Activated effector memory CD4-positive, alpha-beta T cell treated with Interleukin-2 at 50 U/mL for 16 hours (primary cell): Measurements from ENCODE around the gene PDAP1.
"Not testable (repeated sequence)": the region's sequence is repeated elsewhere in the genome, so short reads cannot be mapped to it uniquely, and the experiment has no call there.

Experiments
- DNase-seq: peaks from one replicate; pipeline ENCODE4 v3.0.0-alpha.2; 2020

Gene PDAP1

GRCh38 chr7:99424932-99425730, 16.7 kb upstream of the PDAP1 start:
- no peak for DNase-seq

- DNase-seq: no peak
Observed at GRCh38 chr7:99422625-99423024, 14.2 kb upstream of the PDAP1 start.

DNA sequence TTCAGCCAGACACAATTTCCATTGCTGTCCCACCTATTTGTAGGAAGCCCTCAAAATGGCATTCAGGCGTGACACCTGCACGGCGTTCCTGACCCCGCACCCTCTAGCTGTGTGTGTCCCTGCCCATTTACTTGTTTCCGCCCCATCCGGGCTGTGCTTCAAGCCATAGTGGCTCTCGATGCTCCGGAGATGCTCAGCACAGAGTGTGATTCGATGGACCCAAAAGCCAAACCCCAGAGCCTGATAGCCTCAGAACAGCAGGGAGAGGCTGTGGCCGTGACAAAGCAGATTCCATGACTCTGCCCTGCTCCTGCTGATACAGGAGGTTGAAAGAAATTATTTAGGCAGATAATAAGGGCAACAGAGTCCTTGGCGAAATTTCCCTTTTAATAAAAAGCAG, 13.8 kb upstream of the PDAP1 start:
- DNase-seq: no peak

- no peak for DNase-seq
Observed at GRCh38 chr7:99420986-99421385, 12.6 kb upstream of the PDAP1 start.

- no peak for DNase-seq
Observed at GRCh38 chr7:99420213-99420612, 11.8 kb upstream of the PDAP1 start.

DNA sequence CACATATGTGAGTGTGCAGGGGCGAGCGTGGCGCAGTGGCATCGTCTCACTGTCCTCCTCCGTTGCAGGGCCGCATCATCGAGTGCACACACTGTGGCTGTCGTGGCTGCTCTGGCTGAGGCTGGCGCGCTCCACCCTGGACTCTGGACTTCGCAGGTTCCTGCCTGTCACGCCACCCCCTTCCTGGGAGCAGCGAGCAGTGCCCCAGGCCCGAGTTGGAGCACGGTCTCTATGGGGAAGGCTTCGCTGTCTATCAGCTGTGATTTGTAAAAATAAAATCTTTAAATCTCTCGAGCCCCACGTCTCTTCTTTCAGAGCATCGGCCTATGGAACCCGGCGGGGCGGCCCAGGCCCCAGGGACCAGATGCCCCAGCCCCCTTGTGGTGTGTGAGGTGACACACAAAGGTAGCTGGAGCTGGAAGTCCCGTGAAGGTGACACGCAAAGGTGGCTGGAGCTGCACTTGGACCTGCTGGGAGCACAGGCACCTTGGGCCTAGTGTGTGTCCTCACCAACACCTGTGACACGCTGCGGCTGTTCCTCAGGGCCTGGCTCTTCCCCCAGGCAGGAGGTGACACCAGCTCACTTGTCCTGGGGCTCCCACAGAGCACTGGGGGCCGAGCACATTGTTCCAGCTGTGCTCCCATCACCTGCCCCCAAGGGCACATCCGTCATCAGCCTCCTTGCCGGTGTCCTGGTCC, 11.1 kb upstream of the PDAP1 start:
- DNase-seq: no peak

DNA sequence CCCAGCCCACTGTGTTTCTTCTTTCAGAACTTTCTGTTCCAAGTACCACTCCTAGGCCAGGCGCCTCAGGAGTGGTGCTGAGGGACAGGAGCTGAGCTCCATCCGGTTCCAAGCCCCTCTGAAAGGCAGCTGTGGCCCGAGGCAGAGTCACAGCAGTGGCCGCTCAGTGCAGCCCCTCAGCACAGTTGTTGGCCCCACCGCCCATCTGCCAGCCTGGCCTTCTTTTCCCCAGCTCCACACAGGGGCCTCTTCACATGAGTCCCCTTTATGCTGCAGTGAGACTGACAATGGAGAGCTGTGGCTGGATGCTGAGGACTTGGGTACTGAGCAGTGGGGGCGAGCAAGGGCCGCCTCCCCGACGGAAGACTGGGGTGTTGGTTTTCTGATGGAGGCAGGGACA, 9.9 kb upstream of the PDAP1 start:
- DNase-seq: no peak

DNA sequence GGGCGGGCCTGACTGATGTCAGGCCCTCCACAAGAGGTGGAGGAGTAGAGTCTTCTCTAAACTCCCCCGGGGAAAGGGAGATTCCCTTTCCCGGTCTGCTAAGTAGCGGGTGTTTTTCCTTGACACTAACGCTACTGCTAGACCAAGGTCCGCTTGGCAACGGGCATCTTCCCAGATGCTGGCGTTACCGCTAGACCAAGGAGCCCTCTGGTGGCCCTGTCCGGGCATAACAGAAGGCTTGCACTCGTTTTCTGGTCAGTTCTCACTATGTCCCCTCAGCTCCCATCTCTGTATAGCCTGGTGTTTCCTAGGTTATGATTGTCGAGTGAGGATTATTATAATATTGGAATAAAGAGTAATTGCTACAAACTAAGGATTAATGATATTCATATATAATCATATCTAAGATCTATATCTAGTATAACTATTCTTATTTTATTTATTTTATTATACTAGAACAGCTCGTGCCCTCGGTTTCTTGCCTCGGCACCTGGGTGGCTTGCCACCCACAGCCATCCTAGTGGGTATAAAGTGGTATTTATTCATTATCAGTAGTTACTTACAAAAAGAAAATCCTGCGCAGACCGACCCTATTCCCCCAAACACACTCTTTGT, 7.2 kb upstream of the PDAP1 start:
- not testable (repeated sequence) for DNase-seq

DNA sequence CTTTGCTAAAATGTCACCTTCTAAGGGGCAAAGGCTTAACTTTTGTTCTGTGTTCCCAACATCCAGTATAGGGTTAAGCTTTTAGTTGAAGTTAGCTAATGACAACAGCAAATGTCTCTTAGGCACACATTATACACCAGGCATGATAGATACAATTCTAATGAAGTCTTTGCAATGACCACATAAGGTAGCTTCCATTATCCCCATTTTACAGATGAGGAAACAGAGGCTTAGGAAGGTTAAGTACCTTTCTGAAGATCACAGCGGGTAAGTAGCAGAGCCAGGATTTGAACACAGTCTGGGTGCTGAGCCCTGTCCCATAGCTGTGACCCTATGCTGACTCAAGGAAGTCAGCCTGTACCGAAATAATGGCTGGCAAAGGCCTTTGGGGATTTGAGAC, 2.2 kb upstream of the PDAP1 start:
- no peak for DNase-seq

DNA sequence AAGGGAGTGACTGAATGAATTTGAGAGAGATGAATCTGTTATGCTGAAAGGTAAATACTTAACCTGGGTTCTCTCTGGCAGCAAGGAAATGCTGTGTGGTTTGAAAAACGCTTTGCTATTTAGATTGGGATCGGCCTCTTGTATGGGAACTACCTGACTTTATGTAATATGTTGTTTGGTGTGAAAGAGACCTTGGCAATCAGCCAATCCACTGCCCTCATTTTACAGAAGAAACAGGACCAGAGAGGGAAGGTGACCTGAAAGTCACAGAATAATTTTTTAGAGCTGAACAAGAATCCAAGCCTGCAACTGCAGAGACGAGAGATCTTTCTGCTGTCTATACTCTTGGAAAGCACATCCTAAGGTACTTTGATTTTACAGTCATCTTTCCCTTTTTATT, 1.4 kb upstream of the PDAP1 start:
- no peak for DNase-seq

- DNase-seq: no peak
Observed at GRCh38 chr7:99409192-99409572, 785 bp upstream of the PDAP1 start.

DNA sequence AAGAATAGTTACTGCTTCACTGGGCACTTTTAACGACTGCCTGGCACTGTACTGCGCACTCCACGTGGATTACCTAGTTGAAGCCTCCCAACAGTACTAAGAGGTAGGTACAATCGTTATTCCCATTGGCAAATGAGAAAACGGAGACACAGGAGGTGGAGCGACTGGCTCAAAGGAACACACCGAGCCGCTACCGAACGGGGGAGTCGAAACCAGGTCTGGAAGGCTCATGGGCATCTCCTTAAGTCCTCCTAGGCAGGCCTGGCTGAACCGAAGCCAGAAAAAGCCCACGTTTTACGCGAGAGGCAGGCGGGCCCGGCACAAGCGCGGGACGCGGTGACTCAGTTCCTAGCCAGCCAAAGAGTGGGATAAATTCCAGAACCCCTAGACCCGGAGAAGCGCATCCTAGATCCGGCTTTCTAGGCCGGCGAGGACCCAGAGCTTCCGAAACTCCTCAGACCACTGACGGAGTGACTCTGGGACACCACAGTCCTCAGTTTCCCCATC, 472 bp downstream of the PDAP1 start:
- peak; percentile 17 for DNase-seq

GRCh38 chr7:99406557-99406956, 1.8 kb downstream of the PDAP1 start:
- no peak for DNase-seq

GRCh38 chr7:99404977-99405320, 3.4 kb downstream of the PDAP1 start:
- DNase-seq: no peak

DNA sequence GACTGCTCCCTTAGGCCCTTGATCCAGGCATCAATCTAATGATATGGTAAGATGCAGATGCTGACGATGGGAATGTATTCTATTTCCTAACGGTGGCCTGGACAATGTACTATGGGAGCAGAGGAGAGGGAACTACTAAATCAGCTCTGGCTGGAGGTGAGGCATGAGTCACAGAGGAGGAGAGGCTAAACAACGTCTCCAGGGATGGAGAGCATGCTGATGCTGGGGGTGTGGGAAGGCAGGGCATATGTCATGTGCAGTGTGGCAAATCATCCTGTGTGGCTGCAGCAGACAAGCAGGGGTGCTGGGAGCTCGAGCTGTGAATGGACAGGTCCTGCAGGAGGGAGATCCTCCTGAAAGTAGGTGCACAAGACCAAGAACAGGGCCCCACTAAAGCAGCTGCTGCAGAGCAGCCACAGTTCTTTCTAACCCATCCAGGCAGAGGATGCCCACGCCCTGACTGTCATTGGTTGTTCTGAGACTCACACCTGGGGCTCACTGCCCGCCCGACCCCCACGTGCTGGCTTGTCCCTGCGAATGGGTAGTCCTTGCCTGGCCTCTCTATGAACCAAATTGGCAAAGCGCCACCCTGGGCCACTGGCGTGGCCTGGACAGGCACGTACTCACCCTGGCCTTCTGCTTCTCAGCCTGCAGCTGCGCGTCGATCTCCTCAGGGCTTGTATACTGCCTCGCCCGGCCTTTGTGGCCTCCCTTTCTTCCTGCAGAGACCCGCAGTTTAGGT, 4.0 kb downstream of the PDAP1 start:
- DNase-seq: no peak

- DNase-seq: no peak
Observed at GRCh38 chr7:99403764-99404163, 4.6 kb downstream of the PDAP1 start.

GRCh38 chr7:99402854-99403253, 5.5 kb downstream of the PDAP1 start:
- DNase-seq: no peak

DNA sequence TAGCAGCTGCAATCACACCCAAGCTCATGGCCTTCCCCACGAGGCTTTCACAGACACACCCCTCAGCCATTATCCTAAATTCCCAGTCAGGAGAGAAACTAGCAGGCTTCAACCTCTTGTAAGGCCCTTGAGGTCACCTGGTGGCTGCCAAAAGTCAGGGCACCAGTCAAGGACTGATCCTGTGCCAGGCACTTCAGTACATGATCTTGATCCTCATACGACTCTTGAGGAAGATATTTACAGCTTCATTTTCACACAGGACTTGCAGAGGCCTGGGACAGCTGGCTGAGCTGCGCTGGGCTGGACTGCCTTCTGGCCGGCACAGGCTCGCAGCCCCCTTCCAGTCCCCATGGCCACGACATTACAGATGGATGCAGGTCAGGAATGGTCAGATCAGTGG, 8.8 kb downstream of the PDAP1 start:
- no peak for DNase-seq

- DNase-seq: no peak
Observed at GRCh38 chr7:99398891-99399445, 9.4 kb downstream of the PDAP1 start.

- DNase-seq: no peak
Observed at GRCh38 chr7:99397297-99397983, 11.0 kb downstream of the PDAP1 start.

DNA sequence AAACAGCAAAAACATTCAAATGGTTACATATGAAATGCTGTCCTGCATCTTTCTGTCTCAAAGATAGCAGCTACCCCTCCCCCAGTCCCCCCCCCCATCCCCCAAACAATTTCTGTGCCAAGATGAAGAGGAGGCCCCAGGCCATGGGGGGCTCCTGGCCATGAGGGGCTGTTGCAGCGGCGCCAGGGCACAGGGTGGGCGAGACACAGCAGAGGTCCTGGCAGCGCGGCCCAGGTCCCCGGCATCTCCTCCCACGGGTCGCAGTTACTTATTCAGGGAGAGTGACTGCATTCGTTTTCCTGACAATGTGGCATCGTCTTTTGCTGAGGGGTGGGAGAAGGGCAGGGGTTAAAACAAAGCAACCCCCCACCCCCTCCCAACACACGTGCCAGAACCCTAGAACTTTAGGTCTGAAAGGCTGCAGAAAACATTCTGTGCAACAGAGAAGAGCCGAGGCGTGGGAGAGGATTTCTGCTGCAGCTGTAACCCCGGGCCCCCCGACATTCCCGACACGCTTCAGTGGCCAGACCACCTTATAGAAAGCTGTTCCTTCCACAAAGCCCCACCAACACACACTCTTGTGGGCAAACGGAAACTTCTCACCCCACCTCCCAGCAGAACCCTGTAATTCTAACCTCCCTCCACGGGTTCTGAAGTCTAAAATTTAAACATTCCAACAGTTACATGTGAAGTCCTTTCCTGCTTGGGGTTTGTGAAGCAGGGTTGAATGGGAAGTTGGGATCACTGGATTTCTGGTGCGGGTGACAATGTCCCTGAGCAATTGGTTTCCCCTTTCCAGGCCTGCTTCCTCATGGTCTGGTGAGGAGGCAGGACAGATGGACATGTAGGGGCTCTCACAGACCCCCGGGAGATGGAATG, 11.7 kb downstream of the PDAP1 start:
- no peak for DNase-seq
